ENCODE results near the gene GLE1. TPM values are rescaled to one million over a fixed set of nuclear protein-coding genes. Genes with fewer than 3 reads are reported as not detected.

The GLE1 gene
- total and polyA plus RNA-seq, 4 donors: 11.3 to 24.7 (median 21.1) TPM

GRCh38 chr9:128486201-128486600, 18.3 kb upstream of the GLE1 start:
- no peak for ATAC-seq (ENCODE audit: insufficient read depth, low FRiP score)
- Histone ChIP-seq H3K4me3 (no peak overlapping the region), H3K4me1 (ENCODE audit: control insufficient read depth in 5 of 5, insufficient read depth in 5 of 5, low read length in 5 of 5) (no peaks in the 10 kb centered on the region), H3K27me3 (ENCODE audit: control insufficient read depth in 3 of 3, insufficient read depth in 3 of 3, low read length in 2 of 3) (no peaks in the 10 kb centered on the region), H3K9me3 (ENCODE audit: control insufficient read depth in 4 of 4, insufficient read depth in 3 of 4, low read length in 3 of 4) (no peaks in the 10 kb centered on the region), H3K36me3 (ENCODE audit: control insufficient read depth in 4 of 4, insufficient read depth in 4 of 4, low read length in 4 of 4) (peaks cover 25 to 40% (median 34%) of the 10 kb centered on the region in 4 donors), H3K9ac (ENCODE audit: insufficient read depth in 1 of 2, low read length in 2 of 2) (no peak overlapping the region), H3K27ac (ENCODE audit: low read depth in 1 of 2, low read length in 1 of 2) (no peak overlapping the region)
- DNase-seq: no peak
- no peak for TF ChIP-seq CTCF (IDR thresholded peaks at IDR 0.05; ENCODE audit: control extremely low read depth, extremely low read depth)

DNA sequence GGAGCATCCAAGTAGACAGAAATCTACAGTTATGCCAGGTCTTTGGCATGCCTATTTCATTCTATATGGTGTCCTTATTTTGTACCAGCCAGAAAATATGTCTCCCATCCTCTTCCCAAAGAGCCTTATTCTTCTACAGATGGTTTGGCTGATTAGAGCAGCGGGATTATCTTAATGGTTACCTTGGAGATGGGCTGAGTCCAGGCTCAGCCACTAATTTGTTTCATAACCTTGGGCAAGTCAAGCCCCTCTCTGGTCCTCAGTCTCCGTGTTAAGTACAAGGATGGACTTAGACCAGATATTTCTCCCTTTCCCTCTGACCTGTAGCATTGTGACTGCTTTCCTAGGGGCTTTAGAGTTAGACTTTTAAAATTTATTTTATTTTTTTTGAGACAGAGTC, 11.1 kb upstream of the GLE1 start:
- Histone ChIP-seq H3K36me3 (ENCODE audit: control insufficient read depth in 4 of 4, insufficient read depth in 4 of 4, low read length in 4 of 4) (peaks cover 19 to 40% (median 34%) of the 10 kb centered on the region in 4 donors), H3K27ac (ENCODE audit: low read depth in 1 of 2, low read length in 1 of 2) (no peak overlapping the region), H3K4me3 (no peak overlapping the region), H3K9me3 (ENCODE audit: control insufficient read depth in 4 of 4, insufficient read depth in 3 of 4, low read length in 3 of 4) (no peaks in the 10 kb centered on the region), H3K27me3 (ENCODE audit: control insufficient read depth in 3 of 3, insufficient read depth in 3 of 3, low read length in 2 of 3) (no peaks in the 10 kb centered on the region), H3K4me1 (ENCODE audit: control insufficient read depth in 5 of 5, insufficient read depth in 5 of 5, low read length in 5 of 5) (peaks cover 0 to 10% (median 2%) of the 10 kb centered on the region in 5 donors), H3K9ac (ENCODE audit: insufficient read depth in 1 of 2, low read length in 2 of 2) (no peak overlapping the region)
- no peak for TF ChIP-seq CTCF (IDR thresholded peaks at IDR 0.05; ENCODE audit: control extremely low read depth, extremely low read depth)
- 92 to 96% methylated on average over 2 of the region's 2 CpGs for WGBS, 2 donors
- ATAC-seq (ENCODE audit: insufficient read depth, low FRiP score) (no peak), DNase-seq (no peak)

DNA sequence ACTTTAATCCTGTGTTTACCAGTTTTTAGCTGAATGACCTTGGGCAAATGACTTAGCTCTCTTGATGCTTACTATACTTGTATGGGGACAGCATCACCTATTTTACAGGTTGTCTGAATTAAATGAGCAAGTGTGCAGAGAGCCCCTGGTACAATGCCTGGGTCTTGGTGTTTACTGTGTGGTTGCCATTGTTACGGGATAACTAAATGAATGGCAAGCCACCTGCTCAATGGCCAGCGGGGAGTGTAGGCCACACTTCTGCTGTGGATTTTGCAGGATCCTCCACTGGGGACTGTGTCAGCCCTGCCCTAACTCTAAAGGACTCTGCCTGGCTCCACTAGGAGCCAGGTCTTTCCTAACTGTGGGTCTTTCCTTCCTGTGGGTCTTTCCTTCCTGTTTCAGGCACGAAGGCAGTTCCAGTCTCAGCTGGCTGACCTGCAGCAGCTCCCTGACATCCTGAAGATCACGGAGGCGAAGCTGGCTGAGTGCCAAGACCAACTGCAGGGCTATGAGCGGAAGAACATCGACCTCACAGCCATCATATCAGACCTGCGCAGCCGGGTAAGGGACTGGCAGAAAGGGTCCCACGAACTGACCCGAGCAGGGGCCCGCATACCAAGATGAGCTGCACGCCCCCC, 10.3 kb upstream of the GLE1 start:
- TF ChIP-seq CTCF (IDR thresholded peaks at IDR 0.05; ENCODE audit: control extremely low read depth, extremely low read depth): no peak
- peak; percentile 19 for ATAC-seq (ENCODE audit: insufficient read depth, low FRiP score)
- Histone ChIP-seq H3K27ac (ENCODE audit: low read depth in 1 of 2, low read length in 1 of 2) (peak overlapping the region in 1 of 2 donors; percentile 32), H3K4me3 (no peak overlapping the region), H3K36me3 (ENCODE audit: control insufficient read depth in 4 of 4, insufficient read depth in 4 of 4, low read length in 4 of 4) (peaks cover 20 to 47% (median 41%) of the 10 kb centered on the region in 4 donors), H3K9me3 (ENCODE audit: control insufficient read depth in 4 of 4, insufficient read depth in 3 of 4, low read length in 3 of 4) (no peaks in the 10 kb centered on the region), H3K9ac (ENCODE audit: insufficient read depth in 1 of 2, low read length in 2 of 2) (peak overlapping the region in 1 of 2 donors; percentile 19), H3K4me1 (ENCODE audit: control insufficient read depth in 5 of 5, insufficient read depth in 5 of 5, low read length in 5 of 5) (peaks cover 0 to 10% (median 2%) of the 10 kb centered on the region in 5 donors), H3K27me3 (ENCODE audit: control insufficient read depth in 3 of 3, insufficient read depth in 3 of 3, low read length in 2 of 3) (no peaks in the 10 kb centered on the region)
- peak; percentile 45 to 76 (median 50) for DNase-seq
- WGBS, 2 donors: 14 to 31% methylated on average over 13 of the region's 13 CpGs

DNA sequence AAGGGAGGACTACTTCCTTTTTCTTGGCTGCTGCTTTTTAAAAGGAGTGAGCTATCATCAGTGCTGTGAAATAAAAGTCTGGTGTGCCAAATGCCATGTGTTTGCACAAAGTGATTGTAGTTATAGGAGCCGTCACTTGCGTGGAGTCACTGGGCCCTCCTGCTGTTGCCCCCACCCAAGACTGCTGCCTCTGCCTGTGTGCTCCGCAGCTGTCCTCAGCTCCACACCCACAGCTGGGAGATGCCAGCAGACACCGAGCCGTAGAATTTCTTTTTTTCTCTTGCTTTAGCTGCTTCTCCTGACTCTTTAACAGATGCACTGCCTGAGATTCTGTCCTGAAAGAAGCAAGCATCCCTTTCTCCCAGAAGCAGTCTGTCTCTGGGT, 9.8 kb upstream of the GLE1 start:
- no peak overlapping the region for H3K9ac ChIP-seq (ENCODE audit: insufficient read depth in 1 of 2, low read length in 2 of 2)
- peaks cover 0 to 10% (median 2%) of the 10 kb centered on the region in 5 donors for H3K4me1 ChIP-seq (ENCODE audit: control insufficient read depth in 5 of 5, insufficient read depth in 5 of 5, low read length in 5 of 5)
- no peak for TF ChIP-seq CTCF (IDR thresholded peaks at IDR 0.05; ENCODE audit: control extremely low read depth, extremely low read depth)
- no peaks in the 10 kb centered on the region for H3K9me3 ChIP-seq (ENCODE audit: control insufficient read depth in 4 of 4, insufficient read depth in 3 of 4, low read length in 3 of 4)
- no peak for ATAC-seq (ENCODE audit: insufficient read depth, low FRiP score)
- peaks cover 16 to 47% (median 43%) of the 10 kb centered on the region in 4 donors for H3K36me3 ChIP-seq (ENCODE audit: control insufficient read depth in 4 of 4, insufficient read depth in 4 of 4, low read length in 4 of 4)
- WGBS, 2 donors: 28 to 44% methylated on average over 5 of the region's 5 CpGs
- DNase-seq: peak in 2 of 3 donors; percentile 31 to 32
- H3K27me3 ChIP-seq (ENCODE audit: control insufficient read depth in 3 of 3, insufficient read depth in 3 of 3, low read length in 2 of 3): no peaks in the 10 kb centered on the region
- no peak overlapping the region for H3K4me3 ChIP-seq
- H3K27ac ChIP-seq (ENCODE audit: low read depth in 1 of 2, low read length in 1 of 2): peak overlapping the region in 1 of 2 donors; percentile 46

All from lung (tissue), 12 donors.